Measurements from ENCODE around the gene POLR1D.

- TF ChIP-seq GATA2 (IDR thresholded peaks at IDR 0.05; ENCODE audit: low read depth, low read length) (no peak), GATA3 (IDR thresholded peaks at IDR 0.05; ENCODE audit: low read depth, low read length) (no peak)
Measured at GRCh38 chr13:27670861-27671260, 49.2 kb downstream of the POLR1D start.
